SK-N-SH (cell line): ENCODE measurements around the gene SETBP1.

Experiments
- CTCF ChIP-seq: fragments of 200-600 bp; sonication (generic); IDR thresholded peaks from 2 replicates; pipeline ENCODE4 v1.6.1; 2017; ENCODE audit warnings: antibody characterized with exemption, mild to moderate bottlenecking, moderate library complexity
- ELF1 ChIP-seq: IDR thresholded peaks from 2 replicates; pipeline ENCODE4 v1.4.0; 2012
- FOSL2 ChIP-seq: IDR thresholded peaks from 2 replicates; pipeline ENCODE4 v1.4.0; 2012; ENCODE audit warnings: low read depth, mild to moderate bottlenecking, moderate library complexity, borderline replicate concordance
- FOXM1 ChIP-seq: IDR thresholded peaks from 2 replicates; pipeline ENCODE4 v1.4.0; 2012; ENCODE audit warnings: low read depth, mild to moderate bottlenecking
- REST ChIP-seq: IDR thresholded peaks from 2 replicates; pipeline ENCODE4 v1.6.1; 2012; ENCODE audit warnings: mild to moderate bottlenecking, low read depth, low read length, moderate library complexity
- RFX5 ChIP-seq: IDR thresholded peaks from 2 replicates; pipeline ENCODE4 v1.6.1; 2012; ENCODE audit warnings: mild to moderate bottlenecking, improper control_type of control experiment, low read length
- USF2 ChIP-seq: fragments of 150-350 bp; IDR thresholded peaks from 2 replicates; pipeline ENCODE4 v1.6.1; 2017; ENCODE audit warnings: antibody characterized with exemption, low read length, low read depth, borderline replicate concordance

GRCh38 chr18:45025089-45025450 lies 344.4 kb downstream of the SETBP1 start:
- TF ChIP-seq ELF1: no peak
- no peak for TF ChIP-seq REST
- no peak for TF ChIP-seq CTCF
- TF ChIP-seq FOSL2: no peak
- TF ChIP-seq RFX5: no peak
- no peak for TF ChIP-seq FOXM1
- no peak for TF ChIP-seq USF2
